ENCODE measurements around the gene TMEM14B. TPM values are rescaled to one million over a fixed set of nuclear protein-coding genes. Genes with fewer than 3 reads are reported as not detected.
A peak's percentile ranks its signal among the peaks of the same experiment; 100 is the strongest.
"Not testable (repeated sequence)": the region's sequence is repeated elsewhere in the genome, so short reads cannot be mapped to it uniquely, and the experiment has no call there.

TMEM14B gene
- polyA plus RNA-seq, 4 donors: 50.8 to 83.8 (median 63.5) TPM

DNA sequence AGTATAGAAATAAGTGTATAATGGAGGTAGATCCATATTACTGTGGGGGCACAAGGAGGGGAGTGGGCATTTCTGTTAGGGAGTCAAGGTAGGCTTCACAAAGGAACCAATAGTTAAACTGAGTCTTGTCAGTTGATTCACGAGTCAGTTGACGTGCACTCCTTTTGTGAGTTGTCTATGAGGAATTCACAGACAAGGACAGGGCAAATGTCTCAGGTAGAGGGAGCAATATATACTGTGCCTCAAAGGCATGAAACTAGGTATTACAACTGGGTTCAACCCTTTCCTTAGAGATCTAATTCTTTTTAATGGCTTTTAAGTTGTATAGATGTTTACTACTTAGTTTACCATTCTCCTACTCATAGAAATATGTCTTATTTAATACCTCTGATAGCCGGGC lies 13.7 kb upstream of the TMEM14B start:
- H3K4me1 ChIP-seq (ENCODE audit: control insufficient read depth in 3 of 3, insufficient read depth in 2 of 3, low read depth in 1 of 3, low read length in 2 of 3): no peaks in the 10 kb centered on the region
- WGBS, 3 donors: 93 to 100% (median 94%) methylated on average over 3 of the region's 3 CpGs
- FAIRE-seq: no peak
- no peak overlapping the region for H3K4me3 ChIP-seq (ENCODE audit: low read depth in 1 of 3, low read length in 3 of 3)
- no peak for DNase-seq
- H3K36me3 ChIP-seq (ENCODE audit: control insufficient read depth in 3 of 3, insufficient read depth in 2 of 3, low read depth in 1 of 3, low read length in 3 of 3): peaks cover 0 to 33% (median 9%) of the 10 kb centered on the region in 3 donors
- H3K9me3 ChIP-seq (ENCODE audit: control insufficient read depth in 2 of 2, insufficient read depth in 1 of 2, low read depth in 1 of 2, low read length in 1 of 2): peaks cover 0 to 2% of the 10 kb centered on the region in 2 donors
- no peak overlapping the region for H3K27ac ChIP-seq (ENCODE audit: low read depth in 1 of 3, low read length in 2 of 3)
- no peaks in the 10 kb centered on the region for H3K27me3 ChIP-seq (ENCODE audit: control insufficient read depth in 3 of 3, insufficient read depth in 3 of 3, low read length in 3 of 3)

DNA sequence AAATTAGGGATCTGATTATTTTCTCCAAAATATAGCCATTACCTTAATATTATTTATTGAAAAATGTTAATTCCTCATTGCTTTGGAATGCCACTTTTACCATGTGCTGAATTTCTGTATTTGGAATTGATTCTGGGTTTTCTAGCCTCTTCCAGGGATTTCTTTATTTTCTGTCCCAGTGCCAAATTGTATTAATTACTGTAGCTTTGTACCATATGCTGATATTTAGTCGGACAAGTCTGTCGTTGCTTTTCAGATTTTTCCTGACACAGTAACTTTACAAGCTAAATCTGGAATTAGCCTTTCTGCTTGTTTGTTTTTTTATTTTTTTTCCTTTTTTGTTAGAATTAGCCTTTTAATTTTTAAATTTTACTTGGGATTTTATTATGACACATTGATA lies 10.9 kb upstream of the TMEM14B start:
- Histone ChIP-seq H3K4me3 (ENCODE audit: low read depth in 1 of 3, low read length in 3 of 3) (no peak overlapping the region), H3K4me1 (ENCODE audit: control insufficient read depth in 3 of 3, insufficient read depth in 2 of 3, low read depth in 1 of 3, low read length in 2 of 3) (no peaks in the 10 kb centered on the region), H3K36me3 (ENCODE audit: control insufficient read depth in 3 of 3, insufficient read depth in 2 of 3, low read depth in 1 of 3, low read length in 3 of 3) (peaks cover 0 to 24% (median 6%) of the 10 kb centered on the region in 3 donors), H3K9me3 (ENCODE audit: control insufficient read depth in 2 of 2, insufficient read depth in 1 of 2, low read depth in 1 of 2, low read length in 1 of 2) (peaks cover 0 to 2% of the 10 kb centered on the region in 2 donors), H3K27me3 (ENCODE audit: control insufficient read depth in 3 of 3, insufficient read depth in 3 of 3, low read length in 3 of 3) (no peaks in the 10 kb centered on the region), H3K27ac (ENCODE audit: low read depth in 1 of 3, low read length in 2 of 3) (no peak overlapping the region)
- DNase-seq: no peak
- FAIRE-seq: no peak
- 83 to 92% (median 88%) methylated on average over 2 of the region's 2 CpGs for WGBS, 3 donors

GRCh38 chr6:10740061-10740460 lies 7.5 kb upstream of the TMEM14B start:
- no peak overlapping the region for H3K27ac ChIP-seq (ENCODE audit: low read depth in 1 of 3, low read length in 2 of 3)
- DNase-seq (no peak), FAIRE-seq (no peak)
- H3K9me3 ChIP-seq (ENCODE audit: control insufficient read depth in 2 of 2, insufficient read depth in 1 of 2, low read depth in 1 of 2, low read length in 1 of 2): no peaks in the 10 kb centered on the region
- H3K4me1 ChIP-seq (ENCODE audit: control insufficient read depth in 3 of 3, insufficient read depth in 2 of 3, low read depth in 1 of 3, low read length in 2 of 3): no peaks in the 10 kb centered on the region
- peaks cover 0 to 16% (median 0%) of the 10 kb centered on the region in 3 donors for H3K36me3 ChIP-seq (ENCODE audit: control insufficient read depth in 3 of 3, insufficient read depth in 2 of 3, low read depth in 1 of 3, low read length in 3 of 3)
- no peaks in the 10 kb centered on the region for H3K27me3 ChIP-seq (ENCODE audit: control insufficient read depth in 3 of 3, insufficient read depth in 3 of 3, low read length in 3 of 3)
- no peak overlapping the region for H3K4me3 ChIP-seq (ENCODE audit: low read depth in 1 of 3, low read length in 3 of 3)

- not testable (repeated sequence) for FAIRE-seq; H3K27ac ChIP-seq (ENCODE audit: low read depth in 1 of 3, low read length in 2 of 3); H3K4me3 ChIP-seq (ENCODE audit: low read depth in 1 of 3, low read length in 3 of 3); DNase-seq; H3K9me3 ChIP-seq (ENCODE audit: control insufficient read depth in 2 of 2, insufficient read depth in 1 of 2, low read depth in 1 of 2, low read length in 1 of 2); H3K4me1 ChIP-seq (ENCODE audit: control insufficient read depth in 3 of 3, insufficient read depth in 2 of 3, low read depth in 1 of 3, low read length in 2 of 3); H3K27me3 ChIP-seq (ENCODE audit: control insufficient read depth in 3 of 3, insufficient read depth in 3 of 3, low read length in 3 of 3)
- peaks cover 0 to 16% (median 0%) of the 10 kb centered on the region in 3 donors for H3K36me3 ChIP-seq (ENCODE audit: control insufficient read depth in 3 of 3, insufficient read depth in 2 of 3, low read depth in 1 of 3, low read length in 3 of 3)
- 82 to 93% (median 90%) methylated on average over 4 of the region's 4 CpGs for WGBS, 3 donors
Measured at GRCh38 chr6:10741643-10742042, 6.0 kb upstream of the TMEM14B start.

DNA sequence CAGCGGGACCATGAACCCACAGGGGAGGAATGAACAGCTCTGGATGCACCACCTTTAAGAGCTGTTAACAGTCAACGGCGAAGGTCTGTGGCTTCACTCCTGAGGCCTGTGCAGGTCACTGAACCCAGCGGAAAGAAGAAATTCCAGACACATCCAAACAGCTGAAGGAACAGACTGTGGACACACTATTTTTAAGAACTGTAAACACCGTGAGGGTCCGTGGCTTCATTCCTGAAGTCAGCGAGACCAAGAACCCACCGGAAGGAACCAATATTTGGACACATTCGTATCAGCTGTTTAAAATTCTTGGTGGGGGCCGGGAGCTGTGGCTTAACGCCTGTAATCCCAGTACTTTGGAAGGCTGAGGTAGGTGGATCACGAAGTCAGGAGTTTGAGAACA lies 5.4 kb upstream of the TMEM14B start:
- Histone ChIP-seq H3K9me3 (ENCODE audit: control insufficient read depth in 2 of 2, insufficient read depth in 1 of 2, low read depth in 1 of 2, low read length in 1 of 2) (no peaks in the 10 kb centered on the region), H3K27ac (ENCODE audit: low read depth in 1 of 3, low read length in 2 of 3) (no peak overlapping the region), H3K36me3 (ENCODE audit: control insufficient read depth in 3 of 3, insufficient read depth in 2 of 3, low read depth in 1 of 3, low read length in 3 of 3) (peaks cover 0 to 16% (median 0%) of the 10 kb centered on the region in 3 donors), H3K4me3 (ENCODE audit: low read depth in 1 of 3, low read length in 3 of 3) (no peak overlapping the region), H3K27me3 (ENCODE audit: control insufficient read depth in 3 of 3, insufficient read depth in 3 of 3, low read length in 3 of 3) (no peaks in the 10 kb centered on the region), H3K4me1 (ENCODE audit: control insufficient read depth in 3 of 3, insufficient read depth in 2 of 3, low read depth in 1 of 3, low read length in 2 of 3) (peaks cover 0 to 5% (median 0%) of the 10 kb centered on the region in 3 donors)
- no peak for FAIRE-seq
- WGBS, 3 donors: 95 to 97% (median 96%) methylated on average over 12 of the region's 12 CpGs
- no peak for DNase-seq

GRCh38 chr6:10743515-10743914 lies 4.1 kb upstream of the TMEM14B start:
- no peaks in the 10 kb centered on the region for H3K9me3 ChIP-seq (ENCODE audit: control insufficient read depth in 2 of 2, insufficient read depth in 1 of 2, low read depth in 1 of 2, low read length in 1 of 2)
- no peak for FAIRE-seq
- peaks cover 0 to 8% (median 0%) of the 10 kb centered on the region in 3 donors for H3K4me1 ChIP-seq (ENCODE audit: control insufficient read depth in 3 of 3, insufficient read depth in 2 of 3, low read depth in 1 of 3, low read length in 2 of 3)
- no peak overlapping the region for H3K27ac ChIP-seq (ENCODE audit: low read depth in 1 of 3, low read length in 2 of 3)
- H3K4me3 ChIP-seq (ENCODE audit: low read depth in 1 of 3, low read length in 3 of 3): no peak overlapping the region
- 83 to 86% (median 85%) methylated on average over 6 of the region's 6 CpGs for WGBS, 3 donors
- H3K36me3 ChIP-seq (ENCODE audit: control insufficient read depth in 3 of 3, insufficient read depth in 2 of 3, low read depth in 1 of 3, low read length in 3 of 3): peaks cover 0 to 16% (median 0%) of the 10 kb centered on the region in 3 donors
- no peaks in the 10 kb centered on the region for H3K27me3 ChIP-seq (ENCODE audit: control insufficient read depth in 3 of 3, insufficient read depth in 3 of 3, low read length in 3 of 3)
- no peak for DNase-seq

DNA sequence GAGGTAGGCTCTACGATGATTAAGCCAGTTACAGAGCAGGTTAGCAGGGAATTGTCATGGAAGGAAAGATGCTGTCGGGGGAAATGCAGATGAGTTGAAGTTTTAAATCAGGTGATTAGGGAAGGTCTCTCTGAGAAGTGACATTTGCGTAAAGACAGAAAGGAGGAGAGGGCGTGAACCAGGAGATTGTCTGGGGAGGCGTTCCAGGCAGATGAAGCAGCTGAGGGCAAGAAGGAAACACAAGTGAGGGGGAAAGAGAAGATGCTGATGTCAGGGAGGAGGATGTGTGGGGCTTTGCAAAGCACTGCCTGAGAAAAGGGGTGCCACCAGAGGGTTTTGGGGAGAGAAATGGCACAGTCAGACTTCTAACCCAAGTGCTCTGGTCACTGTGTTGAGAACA lies 2.5 kb upstream of the TMEM14B start:
- H3K4me1 ChIP-seq (ENCODE audit: control insufficient read depth in 3 of 3, insufficient read depth in 2 of 3, low read depth in 1 of 3, low read length in 2 of 3): peaks cover 3 to 22% (median 7%) of the 10 kb centered on the region in 3 donors
- FAIRE-seq: no peak
- H3K4me3 ChIP-seq (ENCODE audit: low read depth in 1 of 3, low read length in 3 of 3): no peak overlapping the region

DNA sequence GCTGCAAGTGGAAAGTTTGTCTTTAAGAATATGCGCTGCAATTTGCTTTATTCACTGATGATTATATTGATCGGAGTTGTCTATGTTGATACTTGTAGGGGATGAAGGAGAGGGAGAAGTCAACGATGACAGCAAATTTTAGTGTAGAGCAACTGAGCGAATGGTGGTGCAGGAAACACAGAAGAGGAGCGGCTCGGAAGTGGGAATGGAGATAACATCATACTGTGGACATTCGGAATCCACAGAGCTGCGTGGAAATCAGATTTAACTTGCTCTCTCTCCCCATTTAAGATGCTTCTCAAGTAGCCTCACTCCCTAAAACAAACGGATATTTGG lies 722 bp upstream of the TMEM14B start:
- FAIRE-seq (no peak), DNase-seq (no peak)
- H3K4me3 ChIP-seq (ENCODE audit: low read depth in 1 of 3, low read length in 3 of 3): peak overlapping the region; percentile 58 to 78 (median 66)
- peaks cover 0 to 16% (median 0%) of the 10 kb centered on the region in 3 donors for H3K36me3 ChIP-seq (ENCODE audit: control insufficient read depth in 3 of 3, insufficient read depth in 2 of 3, low read depth in 1 of 3, low read length in 3 of 3)
- H3K27me3 ChIP-seq (ENCODE audit: control insufficient read depth in 3 of 3, insufficient read depth in 3 of 3, low read length in 3 of 3): no peaks in the 10 kb centered on the region
- H3K27ac ChIP-seq (ENCODE audit: low read depth in 1 of 3, low read length in 2 of 3): peak overlapping the region; percentile 45 to 71 (median 66)
- H3K4me1 ChIP-seq (ENCODE audit: control insufficient read depth in 3 of 3, insufficient read depth in 2 of 3, low read depth in 1 of 3, low read length in 2 of 3): peaks cover 3 to 22% (median 7%) of the 10 kb centered on the region in 3 donors
- H3K9me3 ChIP-seq (ENCODE audit: control insufficient read depth in 2 of 2, insufficient read depth in 1 of 2, low read depth in 1 of 2, low read length in 1 of 2): no peaks in the 10 kb centered on the region
- WGBS, 3 donors: 38 to 50% (median 39%) methylated on average over 9 of the region's 9 CpGs

More for the DNA sequence above, 2.5 kb upstream of the TMEM14B start:
- no peak for DNase-seq
- Histone ChIP-seq H3K9me3 (ENCODE audit: control insufficient read depth in 2 of 2, insufficient read depth in 1 of 2, low read depth in 1 of 2, low read length in 1 of 2) (no peaks in the 10 kb centered on the region), H3K36me3 (ENCODE audit: control insufficient read depth in 3 of 3, insufficient read depth in 2 of 3, low read depth in 1 of 3, low read length in 3 of 3) (peaks cover 0 to 16% (median 0%) of the 10 kb centered on the region in 3 donors), H3K27ac (ENCODE audit: low read depth in 1 of 3, low read length in 2 of 3) (no peak overlapping the region), H3K27me3 (ENCODE audit: control insufficient read depth in 3 of 3, insufficient read depth in 3 of 3, low read length in 3 of 3) (no peaks in the 10 kb centered on the region)
- 88 to 96% (median 91%) methylated on average over 5 of the region's 5 CpGs for WGBS, 3 donors

GRCh38 chr6:10749734-10750133 lies 2.1 kb downstream of the TMEM14B start:
- DNase-seq: peak in 1 of 2 donors; percentile 24
- H3K9me3 ChIP-seq (ENCODE audit: control insufficient read depth in 2 of 2, insufficient read depth in 1 of 2, low read depth in 1 of 2, low read length in 1 of 2): no peaks in the 10 kb centered on the region
- no peaks in the 10 kb centered on the region for H3K27me3 ChIP-seq (ENCODE audit: control insufficient read depth in 3 of 3, insufficient read depth in 3 of 3, low read length in 3 of 3)
- peaks cover 3 to 22% (median 7%) of the 10 kb centered on the region in 3 donors for H3K4me1 ChIP-seq (ENCODE audit: control insufficient read depth in 3 of 3, insufficient read depth in 2 of 3, low read depth in 1 of 3, low read length in 2 of 3)
- H3K27ac ChIP-seq (ENCODE audit: low read depth in 1 of 3, low read length in 2 of 3): no peak overlapping the region
- no peak overlapping the region for H3K4me3 ChIP-seq (ENCODE audit: low read depth in 1 of 3, low read length in 3 of 3)
- WGBS, 3 donors: 41 to 43% (median 41%) methylated on average over 2 of the region's 2 CpGs
- FAIRE-seq: no peak
- peaks cover 0 to 27% (median 2%) of the 10 kb centered on the region in 3 donors for H3K36me3 ChIP-seq (ENCODE audit: control insufficient read depth in 3 of 3, insufficient read depth in 2 of 3, low read depth in 1 of 3, low read length in 3 of 3)
